Small intestine (tissue), 7 donors: ENCODE data around the gene SP110. TPM values are rescaled to one million over a fixed set of nuclear protein-coding genes. Genes with fewer than 3 reads are reported as not detected.
"Not testable (repeated sequence)": the region's sequence is repeated elsewhere in the genome, so short reads cannot be mapped to it uniquely, and the experiment has no call there.

Experiments used
- DNase-seq, 2 donors: peaks; one replicate each; pipeline versions ENCODE4 v3.0.0 to v3.0.0-alpha.2; 2013
- FAIRE-seq: peaks from 2 replicates; lab custom pipeline; 2012; peaks lifted over from hg19 to GRCh38; lab: Jason Lieb, UNC
- H3K27ac ChIP-seq, 3 donors: one replicate each; pipeline ENCODE4 v1.5.1; 2013; ENCODE audit warnings: low read length in 2 of 3, mild to moderate bottlenecking in 2 of 3, control low read depth in 1 of 3, inconsistent platforms in 1 of 3, low read depth in 1 of 3, moderate library complexity in 1 of 3
- H3K27me3 ChIP-seq, 3 donors: one replicate each; pipeline ENCODE4 v1.6.1; 2013; ENCODE audit warnings: low read length in 3 of 3, inconsistent platforms in 1 of 3; ENCODE audit not compliant: control insufficient read depth in 3 of 3, insufficient read depth in 3 of 3
- H3K36me3 ChIP-seq, 3 donors: one replicate each; pipeline ENCODE4 v1.6.1; 2013; ENCODE audit warnings: low read length in 3 of 3, inconsistent platforms in 1 of 3, low read depth in 1 of 3, mild to moderate bottlenecking in 1 of 3, moderate library complexity in 1 of 3; ENCODE audit not compliant: control insufficient read depth in 3 of 3, insufficient read depth in 2 of 3
- H3K4me1 ChIP-seq, 3 donors: one replicate each; pipeline ENCODE4 v1.6.1; 2013; ENCODE audit warnings: low read length in 2 of 3, inconsistent platforms in 1 of 3, low read depth in 1 of 3, mild to moderate bottlenecking in 1 of 3, moderate library complexity in 1 of 3; ENCODE audit not compliant: control insufficient read depth in 3 of 3, insufficient read depth in 2 of 3
- H3K4me3 ChIP-seq, 3 donors: one replicate each; pipeline ENCODE4 v1.5.1; 2013; ENCODE audit warnings: low read length in 3 of 3, control low read depth in 1 of 3, inconsistent platforms in 1 of 3, low read depth in 1 of 3, mild to moderate bottlenecking in 1 of 3, moderate library complexity in 1 of 3
- H3K9me3 ChIP-seq, 2 donors: one replicate each; pipeline ENCODE4 v1.6.1; 2013; ENCODE audit warnings: low read depth in 1 of 2, low read length in 1 of 2; ENCODE audit not compliant: control insufficient read depth in 2 of 2, insufficient read depth in 1 of 2
- WGBS, 3 donors: extraction: QIAGEN DNeasy Blood & Tissue Kit; methylation state at CpG; one replicate each; pipeline ENCODE4 v1.1.7; 2013; 5-methylcytosine and 5-hydroxymethylcytosine counted together
- polyA plus RNA-seq, 4 donors: library from polyadenylated mRNA; stranded (reverse) in 3 of 4; unstranded in 1 of 4; fragments of 200-250 nt in 3 of 4; fragments of 120-200 nt in 1 of 4; gene quantifications; one replicate each; pipeline versions ENCODE4 v1.2.1 to v1.2.3, GENCODE V29; 2013
- donor health status: healthy with polysubstance abuse.
- donor health status: control.
- donor health status: control.
- donor health status: Bipolar disorder and iron deficiency.
- donor health status: healthy.

Gene SP110
- polyA plus RNA-seq, 4 donors, result 11.2 to 13.7 (median 11.7) TPM

DNA sequence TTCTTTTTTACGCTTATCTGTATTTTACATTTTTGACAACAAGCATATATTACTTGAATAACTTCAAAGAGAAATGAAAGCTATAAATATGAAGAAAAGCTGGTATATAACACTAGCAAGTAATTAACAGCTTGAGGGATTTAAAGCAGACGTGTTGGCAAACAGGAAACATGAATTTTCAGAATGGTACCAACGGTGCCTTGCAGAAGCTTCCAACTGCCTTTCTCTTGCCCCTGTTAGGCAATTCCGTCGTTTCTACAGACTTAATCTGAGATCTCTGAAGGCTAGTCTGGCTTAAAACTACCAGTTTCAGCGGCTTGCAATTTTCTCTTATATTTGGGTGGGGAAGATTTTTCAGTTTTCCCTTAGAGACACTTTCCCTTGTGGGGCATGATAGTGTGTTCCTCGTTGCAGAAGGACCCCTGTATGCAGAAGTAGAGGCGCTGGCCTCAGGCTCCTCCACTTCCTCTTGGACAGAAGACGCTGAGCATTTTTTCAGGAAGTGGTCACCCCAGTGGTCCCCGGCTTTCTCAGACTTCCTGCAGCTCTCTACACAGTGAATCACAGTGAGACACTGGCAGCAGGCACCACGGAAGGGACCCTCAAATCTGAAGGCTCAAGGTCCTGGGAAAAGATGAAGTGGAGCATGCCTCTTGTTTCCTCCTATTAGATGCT is 94.9 kb downstream of the SP110 start:
- no peak for DNase-seq

GRCh38 chr2:230124235-230124634 is 95.5 kb downstream of the SP110 start:
- no peak for FAIRE-seq
- peaks cover 0 to 4% of the 10 kb centered on the region in 2 donors for H3K9me3 ChIP-seq
- WGBS, 3 donors, result 88 to 92% (median 91%) methylated on average over 6 of the region's 6 CpGs

More for the DNA sequence above, 94.9 kb downstream of the SP110 start:
- Histone ChIP-seq H3K36me3 (no peaks in the 10 kb centered on the region), H3K4me3 (no peak overlapping the region), H3K9me3 (peaks cover 0 to 4% of the 10 kb centered on the region in 2 donors), H3K4me1 (no peaks in the 10 kb centered on the region), H3K27me3 (no peaks in the 10 kb centered on the region), H3K27ac (no peak overlapping the region)
- no peak for FAIRE-seq
- WGBS, 3 donors, result 52 to 65% (median 55%) methylated on average over 11 of the region's 11 CpGs

GRCh38 chr2:230120376-230120775 is 99.4 kb downstream of the SP110 start:
- not testable (repeated sequence) for H3K27ac ChIP-seq, H3K4me1 ChIP-seq, H3K27me3 ChIP-seq, DNase-seq, H3K36me3 ChIP-seq, H3K9me3 ChIP-seq, FAIRE-seq, H3K4me3 ChIP-seq
- 88 to 94% (median 94%) methylated on average over 2 of the region's 2 CpGs for WGBS, 3 donors

More at GRCh38 chr2:230124235-230124634, 95.5 kb downstream of the SP110 start:
- Histone ChIP-seq H3K27ac (no peak overlapping the region), H3K4me3 (no peak overlapping the region), H3K27me3 (no peaks in the 10 kb centered on the region), H3K4me1 (no peaks in the 10 kb centered on the region), H3K36me3 (no peaks in the 10 kb centered on the region)
- no peak for DNase-seq

DNA sequence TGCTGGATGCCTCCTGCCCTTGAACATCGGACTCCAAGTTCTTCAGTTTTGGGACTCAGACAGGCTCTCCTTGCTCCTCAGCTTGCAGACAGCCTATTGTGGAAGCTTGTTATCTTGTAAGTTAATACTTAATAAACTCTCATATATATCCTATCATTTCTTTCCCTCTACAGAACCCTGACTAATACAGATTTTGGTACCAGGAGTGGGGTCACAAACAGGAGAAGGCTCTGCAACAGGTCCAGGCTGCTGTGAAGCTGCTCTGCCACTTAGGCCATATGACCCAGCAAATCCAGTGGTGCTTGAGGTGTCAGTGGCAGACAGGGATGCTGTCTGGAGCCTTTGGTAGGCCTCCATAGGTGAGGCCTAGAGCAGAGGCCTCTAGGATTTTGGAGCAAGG is 100.0 kb downstream of the SP110 start:
- not testable (repeated sequence) for DNase-seq, H3K9me3 ChIP-seq, FAIRE-seq, H3K36me3 ChIP-seq, H3K4me3 ChIP-seq, H3K27me3 ChIP-seq, H3K27ac ChIP-seq, H3K4me1 ChIP-seq
- WGBS, 3 donors, result 94 to 100% (median 98%) methylated on average over 1 of the region's 1 CpG

Other genes starting within 250 kb of the SP110 start
- 1 to 10 TPM in 2 of 4 donors, under 1 TPM in 1, not detected in 1; 0.27 to 2.0 (median 1.3) TPM for gene SLC16A14, start 151.1 kb downstream of the SP110 start, polyA plus RNA-seq
- 1 to 10 TPM in 3 of 4 donors, not detected in 1; 1.5 to 3.0 (median 1.5) TPM for gene SP140, start 5.8 kb upstream of the SP110 start, polyA plus RNA-seq
- 10 to 100 TPM; 11.8 to 15.4 (median 13.0) TPM for gene SP140L, start 107.2 kb upstream of the SP110 start, polyA plus RNA-seq
- 10 to 100 TPM; 38.7 to 55.4 (median 46.9) TPM for gene SP100, start 196.2 kb upstream of the SP110 start, polyA plus RNA-seq